Iris pigment epithelial cell (primary cell): ENCODE data around the gene DHX29.

ENCODE experiments used
- DNase-seq: peaks from one replicate; pipeline ENCODE4 v3.0.0-alpha.2; 2011; ENCODE audit warnings: low read depth

Gene DHX29

GRCh38 chr5:55231919-55232270 is 75.6 kb downstream of the DHX29 start:
- no peak for DNase-seq

GRCh38 chr5:55231029-55231918 is 76.2 kb downstream of the DHX29 start:
- DNase-seq: no peak

- DNase-seq: no peak
Observed at GRCh38 chr5:55230086-55230629, 77.3 kb downstream of the DHX29 start.

GRCh38 chr5:55227664-55228430 is 79.6 kb downstream of the DHX29 start:
- no peak for DNase-seq

- no peak for DNase-seq
Observed at GRCh38 chr5:55226934-55227663, 80.4 kb downstream of the DHX29 start, which contains the start of gene MCIDAS. MCIDAS (minus strand) TSS chr5:55227315; CDS start chr5:55227138, 177 bp downstream.

- DNase-seq: no peak
Observed at GRCh38 chr5:55226027-55226933, 81.2 kb downstream of the DHX29 start.

- DNase-seq: no peak
Observed at GRCh38 chr5:55225346-55225745, 82.1 kb downstream of the DHX29 start.

- DNase-seq: no peak
Observed at GRCh38 chr5:55223812-55224240, 83.7 kb downstream of the DHX29 start.

- DNase-seq: no peak
Observed at GRCh38 chr5:55222985-55223811, 84.3 kb downstream of the DHX29 start.

GRCh38 chr5:55222092-55222984 is 85.2 kb downstream of the DHX29 start:
- DNase-seq: no peak

GRCh38 chr5:55220433-55221185 is 86.9 kb downstream of the DHX29 start:
- DNase-seq: no peak

- no peak for DNase-seq
Observed at GRCh38 chr5:55219770-55220169, 87.7 kb downstream of the DHX29 start.

GRCh38 chr5:55218967-55219366 is 88.5 kb downstream of the DHX29 start:
- no peak for DNase-seq

GRCh38 chr5:55211184-55211874 is 96.2 kb downstream of the DHX29 start:
- DNase-seq: no peak
